HG03064 (cell line): Measurements from ENCODE around the gene PCSK6.
"Not testable (repeated sequence)": the region's sequence is repeated elsewhere in the genome, so short reads cannot be mapped to it uniquely, and the experiment has no call there.

Experiments used
- ATAC-seq: cut with Tn5 transposase; IDR thresholded peaks from one replicate; pipeline ENCODE4 v1.9.1; 2021; ENCODE audit warnings: low read depth; ENCODE audit not compliant: unreplicated experiment

The PCSK6 gene

DNA sequence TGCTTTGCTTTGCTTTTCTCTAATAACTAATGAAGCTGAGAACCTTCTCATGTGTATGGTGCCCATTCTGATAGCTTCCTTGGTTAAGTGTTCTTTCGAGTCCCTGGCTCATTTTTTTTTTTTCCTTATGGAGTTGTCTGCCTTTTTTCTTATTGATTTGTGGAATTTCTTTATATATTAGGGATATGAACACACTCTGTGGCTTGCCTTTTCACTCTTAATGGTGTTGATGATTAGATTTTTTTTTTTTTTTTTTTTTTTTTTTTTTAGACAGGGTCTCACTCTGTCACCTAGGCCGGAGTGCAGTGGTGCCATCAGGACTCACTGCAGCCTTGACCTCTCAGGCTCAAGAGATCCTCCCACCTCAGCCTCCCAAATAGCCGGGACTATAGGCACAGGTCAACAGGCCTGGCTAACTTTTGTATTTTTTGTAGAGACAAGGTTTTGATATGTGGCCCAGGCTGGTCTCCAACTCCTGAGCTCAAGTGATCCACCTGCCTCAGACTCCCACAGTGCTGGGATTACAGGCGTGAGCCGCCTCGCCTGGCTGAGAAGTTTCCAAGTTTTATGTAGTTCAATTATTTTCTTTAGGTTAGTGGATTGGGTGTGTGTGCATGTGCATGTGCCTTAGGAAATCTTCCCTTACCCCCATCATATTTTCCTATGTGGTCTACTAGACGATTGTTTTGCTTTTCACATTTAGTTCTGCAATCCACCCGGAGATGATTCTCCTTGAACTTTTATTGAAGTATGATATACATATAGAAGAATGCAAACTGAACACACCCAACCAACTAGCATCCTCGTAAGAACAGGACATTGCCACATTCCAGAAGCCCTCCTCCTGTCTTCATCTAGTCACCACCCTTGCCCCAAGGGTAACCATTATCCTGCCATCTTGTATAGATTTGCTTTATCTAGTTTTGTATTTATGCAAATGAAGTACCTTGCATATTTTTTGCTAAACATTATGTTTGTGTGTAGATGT is 192.8 kb downstream of the PCSK6 start:
- no peak for ATAC-seq

- no peak for ATAC-seq
These were observed 193.8 kb downstream of the PCSK6 start for GRCh38 chr15:101295607-101296161.

DNA sequence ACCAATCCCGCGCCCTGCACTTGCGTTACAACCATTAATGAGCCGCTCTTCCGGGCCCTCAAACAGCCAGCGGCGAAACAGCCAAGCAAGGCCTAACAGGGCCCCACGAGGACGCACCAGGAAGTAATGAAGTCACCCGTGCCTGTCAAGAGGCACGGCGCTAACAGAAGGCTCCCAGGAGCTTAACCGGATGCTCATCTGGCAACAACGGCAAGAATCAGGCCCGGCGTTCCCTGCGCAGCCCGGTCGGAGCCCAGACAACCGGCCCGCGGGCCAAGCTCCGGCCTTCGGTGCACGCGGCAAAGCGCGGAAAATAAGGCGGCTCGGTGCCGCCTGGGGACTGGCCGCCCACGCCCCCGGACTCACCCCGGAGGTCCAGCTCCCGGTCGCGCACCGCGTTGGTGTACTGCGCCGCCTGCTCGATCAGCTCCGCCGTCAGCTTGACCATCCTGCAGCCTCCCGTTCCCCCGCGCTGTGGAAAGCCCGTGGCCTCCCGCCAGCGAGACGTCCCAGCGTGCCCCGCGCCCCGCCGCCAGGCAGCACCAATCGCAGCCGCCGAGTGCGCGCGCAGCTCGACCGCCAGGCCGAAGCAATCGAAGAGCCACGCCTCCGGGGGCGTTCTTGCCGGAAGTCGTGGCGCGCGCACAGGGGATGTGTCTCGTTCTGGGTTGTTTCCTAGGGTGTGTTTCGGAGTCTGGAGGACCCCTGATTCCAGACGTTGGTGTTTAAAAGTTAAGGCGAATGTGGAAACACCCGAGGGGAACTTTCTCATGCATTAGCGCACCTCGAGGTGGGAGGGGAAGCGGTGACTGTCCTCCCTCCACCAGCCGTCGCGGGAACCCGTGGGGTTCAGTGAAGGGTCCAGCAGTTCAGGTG is 194.5 kb downstream of the PCSK6 start, which contains the start of gene SNRPA1:
TSS of gene SNRPA1 (minus strand) at position 518 of the 876 bp plus-strand sequence. CDS start at position 448, 70 bp downstream.
- peak; percentile 58 for ATAC-seq

DNA sequence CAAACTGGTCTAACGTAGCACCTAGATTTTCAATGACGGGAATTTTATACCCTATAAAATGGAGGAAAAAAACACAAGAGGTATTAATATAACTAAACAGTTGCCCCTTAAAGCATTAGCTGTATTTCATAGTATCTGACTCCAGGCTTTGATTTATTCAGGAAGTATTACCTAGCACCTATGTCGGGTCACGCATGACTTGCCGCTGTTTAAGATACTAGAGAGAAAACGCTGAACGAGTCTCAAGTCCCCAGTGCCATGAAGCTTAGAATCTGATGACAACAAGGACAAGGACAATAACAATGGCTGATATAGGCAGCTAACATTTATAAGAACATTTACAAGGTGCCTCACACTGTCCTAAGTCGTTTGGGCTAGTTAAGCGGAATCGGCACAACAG is 196.4 kb downstream of the PCSK6 start:
- no peak for ATAC-seq

- ATAC-seq = no peak
These were observed 200.5 kb downstream of the PCSK6 start for GRCh38 chr15:101288905-101289513.

DNA sequence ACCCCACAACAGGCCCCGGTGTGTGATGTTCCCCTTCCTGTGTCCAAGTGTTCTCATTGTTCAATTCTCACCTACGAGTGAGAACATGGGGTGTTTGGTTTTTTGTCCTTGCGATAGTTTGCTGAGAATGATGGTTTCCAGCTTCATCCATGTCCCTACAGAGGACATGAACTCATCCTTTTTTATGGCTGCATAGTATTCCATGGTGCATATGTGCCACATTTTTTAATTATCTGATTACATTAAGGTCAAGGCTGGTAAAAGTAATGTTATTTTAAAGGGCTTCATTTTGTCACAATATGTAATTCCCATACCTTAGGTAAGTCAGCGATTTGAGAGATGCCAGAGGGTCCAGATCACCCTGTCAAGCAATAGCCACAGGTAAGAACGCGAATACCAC is 202.2 kb downstream of the PCSK6 start:
- ATAC-seq = not testable (repeated sequence)

DNA sequence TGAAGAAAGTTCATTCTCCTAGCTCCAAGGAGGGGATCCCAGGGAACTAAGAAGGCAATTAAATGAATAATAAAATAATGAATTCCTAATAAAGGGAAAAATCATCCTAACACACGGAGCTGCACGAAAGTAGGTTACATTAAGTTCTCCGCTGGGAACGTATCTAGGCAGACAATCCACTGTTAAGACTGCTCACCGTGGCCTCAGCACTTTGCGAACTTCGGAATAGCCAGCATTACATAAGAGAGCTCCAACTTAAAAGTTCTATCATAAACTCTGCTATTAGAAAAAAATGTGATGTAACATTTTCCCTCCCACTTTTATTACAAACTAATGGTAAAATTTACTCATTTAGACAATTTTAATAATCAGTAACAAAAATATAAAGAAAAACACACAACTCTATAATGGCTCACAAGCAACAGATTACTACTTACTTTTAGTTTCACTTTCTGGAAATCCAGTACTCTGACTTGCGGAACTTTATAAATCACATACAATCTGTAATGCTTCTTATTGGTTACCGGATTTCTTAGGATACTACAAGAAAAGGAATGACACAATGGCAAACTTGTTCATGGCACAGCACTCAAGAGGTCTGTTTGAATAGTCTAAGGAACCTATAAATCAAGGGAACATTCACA is 202.9 kb downstream of the PCSK6 start:
- no peak for ATAC-seq

GRCh38 chr15:101283931-101284330 is 205.6 kb downstream of the PCSK6 start:
- ATAC-seq = no peak

DNA sequence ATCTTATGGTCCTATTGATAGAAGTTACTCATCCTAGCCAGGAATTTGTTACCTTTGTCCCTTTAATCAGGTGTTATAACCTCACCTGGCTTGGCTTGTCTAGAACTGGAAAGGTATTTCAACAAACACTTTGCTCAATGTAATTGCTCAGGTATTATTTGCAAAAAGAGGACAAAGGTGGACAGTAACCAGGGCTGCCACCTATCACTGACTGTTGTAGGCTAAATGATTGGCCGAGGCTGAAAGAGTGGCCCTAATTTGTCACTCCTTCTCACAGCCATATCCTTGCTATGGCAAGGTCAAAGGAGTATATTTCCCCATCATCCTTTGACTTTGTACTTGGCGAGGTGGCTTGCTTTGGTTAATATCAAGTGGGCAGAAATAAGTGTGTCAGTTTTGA is 209.5 kb downstream of the PCSK6 start:
- no peak for ATAC-seq

DNA sequence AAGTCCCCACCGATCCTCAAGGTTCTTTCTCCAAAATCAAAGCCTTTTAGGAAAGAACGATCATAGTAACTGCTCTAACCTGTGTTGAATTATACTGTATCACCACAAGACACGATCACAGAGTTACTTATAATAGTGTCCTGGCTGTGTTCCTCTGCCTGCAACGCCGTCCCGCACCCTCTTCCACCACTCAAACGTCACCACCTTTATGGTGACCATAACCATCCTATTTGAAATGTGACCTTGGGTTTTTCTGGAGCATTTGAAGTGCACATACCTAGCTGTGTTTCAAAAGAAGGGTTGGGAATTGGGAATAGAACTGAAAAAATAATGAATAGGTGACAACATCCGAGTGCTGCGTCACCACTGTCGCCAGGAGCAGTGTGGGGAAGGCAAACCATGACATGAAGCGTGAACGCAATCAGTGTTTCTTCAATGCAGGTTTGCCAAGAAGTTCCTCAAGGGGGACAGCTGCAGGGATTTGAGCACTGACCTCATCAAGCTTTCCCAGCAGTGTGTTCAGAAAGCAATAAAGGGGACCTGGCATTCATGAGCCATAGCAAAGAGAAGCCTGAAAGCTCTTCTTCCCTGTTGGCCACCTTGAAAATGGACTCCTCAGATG is 211.5 kb downstream of the PCSK6 start:
- ATAC-seq = no peak

GRCh38 chr15:101277038-101277822 is 212.3 kb downstream of the PCSK6 start, which contains the start of gene SELENOS:
SELENOS (minus strand) TSS chr15:101277485; CDS start chr15:101277417, 68 bp downstream.
- ATAC-seq = peak; percentile 89

DNA sequence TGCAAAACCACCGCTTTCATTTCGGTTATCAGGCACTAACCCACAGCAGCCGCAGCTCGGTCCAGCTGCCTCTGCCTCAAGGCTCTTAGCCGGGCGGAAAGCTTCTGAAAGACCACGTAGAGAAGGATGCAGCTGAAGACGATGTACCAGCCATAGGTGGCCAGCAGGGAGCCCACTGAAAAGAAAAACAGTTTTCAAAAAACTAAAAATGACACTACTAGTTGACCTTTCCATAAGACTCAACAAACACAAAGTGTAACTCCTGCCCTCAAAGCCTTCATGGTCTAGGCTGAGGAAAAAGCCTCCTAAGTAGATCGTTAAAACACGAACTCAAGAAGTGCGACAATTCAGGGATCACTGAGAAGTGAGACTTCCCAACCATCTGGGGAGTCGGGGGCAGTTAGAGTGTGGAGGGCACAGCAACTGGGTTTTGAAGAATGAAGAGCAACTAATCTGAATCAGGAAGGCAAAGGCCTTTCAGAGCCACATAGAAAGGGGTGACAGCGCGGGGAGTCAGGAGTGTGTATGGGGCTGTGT is 212.9 kb downstream of the PCSK6 start:
- no peak for ATAC-seq

DNA sequence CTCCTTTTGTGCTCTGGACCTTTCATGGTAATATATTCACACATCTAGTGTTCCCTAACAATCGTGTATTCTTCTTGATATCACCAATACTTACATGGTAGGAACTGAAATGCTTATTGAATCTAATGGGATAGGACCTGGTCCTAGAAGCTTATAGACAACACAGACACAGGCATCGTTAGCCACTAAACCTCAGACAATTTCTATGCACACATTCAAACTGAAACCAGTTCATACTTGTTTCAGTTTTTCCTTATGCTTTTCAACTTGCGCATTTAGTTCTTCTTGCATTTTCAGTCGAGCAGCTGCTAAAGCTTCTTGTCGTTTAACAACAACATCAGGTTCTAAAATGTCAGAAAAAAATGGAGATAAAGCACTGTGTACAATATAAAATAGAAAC is 214.5 kb downstream of the PCSK6 start:
- ATAC-seq = no peak

DNA sequence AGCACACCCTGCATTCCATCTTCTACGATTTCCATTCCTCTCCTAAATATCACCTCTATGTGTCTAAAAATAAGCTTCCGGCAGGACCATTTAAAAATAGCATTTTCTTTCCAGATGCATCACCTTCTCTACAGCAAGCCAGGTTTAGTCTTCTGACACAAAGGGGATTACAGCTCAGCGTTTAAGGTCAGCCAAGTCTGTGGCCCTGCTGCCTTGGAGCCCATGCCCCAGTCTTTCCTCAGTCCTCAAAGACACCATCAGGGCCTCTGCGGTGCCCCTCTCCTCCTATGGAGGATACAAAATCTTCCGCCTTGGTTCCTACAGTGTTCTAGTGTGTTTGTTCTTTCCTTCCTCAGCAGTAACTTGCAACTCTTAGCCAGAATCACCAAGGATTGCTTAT is 216.0 kb downstream of the PCSK6 start:
- no peak for ATAC-seq

- no peak for ATAC-seq
These were observed 216.9 kb downstream of the PCSK6 start for GRCh38 chr15:101272584-101272983.

- no peak for ATAC-seq
These were observed 219.9 kb downstream of the PCSK6 start for GRCh38 chr15:101269479-101270223.

- ATAC-seq = no peak
These were observed 222.0 kb downstream of the PCSK6 start for GRCh38 chr15:101267320-101268104.
